Measurements from ENCODE around the gene SMIM17. TPM values are rescaled to one million over a fixed set of nuclear protein-coding genes. Genes with fewer than 3 reads are reported as not detected.

SMIM17 gene
- total RNA-seq, 3 donors from 2014 or later (not counting 1 experiment from before 2014, with no cell fraction given) = 0.24 TPM; not detected in 2

DNA sequence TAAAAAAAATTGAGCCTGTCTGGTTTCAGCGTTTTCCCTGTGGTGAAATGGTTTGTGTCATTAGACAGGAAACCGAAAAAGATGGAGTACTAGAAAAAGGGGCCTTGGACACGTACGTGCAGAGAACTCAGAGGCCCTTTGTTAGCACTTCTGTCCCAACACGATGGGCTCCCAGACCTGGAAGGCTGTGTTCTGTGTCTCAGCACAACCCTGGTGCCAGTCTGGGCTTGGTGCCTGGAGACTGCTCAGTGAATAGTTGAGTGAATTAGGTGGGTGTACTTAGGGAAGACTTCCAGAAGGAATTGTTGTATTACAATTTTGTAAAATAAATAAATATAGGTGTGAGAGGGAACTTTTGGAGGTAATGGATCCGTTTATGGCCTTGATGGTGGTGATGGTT lies 39.1 kb upstream of the SMIM17 start:
- no peak overlapping the region for H3K27ac ChIP-seq (ENCODE audit: low read length)
- Mint-ChIP-seq H3K27ac (no peak overlapping the region), H3K27me3 (ENCODE audit: low read depth in 2 of 2) (no peaks in the 10 kb centered on the region), H3K36me3 (peaks cover 35% of the 10 kb centered on the region), H3K4me1 (peaks cover 7 to 24% of the 10 kb centered on the region in 2 donors), H3K9me3 (peaks cover 5% of the 10 kb centered on the region in 2 donors), H3K4me3 (no peak overlapping the region)
- intact Hi-C loops (cut with micrococcal nuclease) = no loop called here
- 86% methylated on average over 5 of the region's 6 CpGs for WGBS (ENCODE audit: insufficient coverage)
- H3K36me3 ChIP-seq (ENCODE audit: control insufficient read depth, insufficient read depth, low read length) = peaks cover 17% of the 10 kb centered on the region
- H3K4me1 ChIP-seq (ENCODE audit: control insufficient read depth, insufficient read depth, low read length) = no peaks in the 10 kb centered on the region
- no peak overlapping the region for H3K4me3 ChIP-seq (ENCODE audit: low read length)
- ATAC-seq = no peak
- no peaks in the 10 kb centered on the region for H3K27me3 ChIP-seq (ENCODE audit: control insufficient read depth, insufficient read depth, low read length)
- TF ChIP-seq, protein P1, sequence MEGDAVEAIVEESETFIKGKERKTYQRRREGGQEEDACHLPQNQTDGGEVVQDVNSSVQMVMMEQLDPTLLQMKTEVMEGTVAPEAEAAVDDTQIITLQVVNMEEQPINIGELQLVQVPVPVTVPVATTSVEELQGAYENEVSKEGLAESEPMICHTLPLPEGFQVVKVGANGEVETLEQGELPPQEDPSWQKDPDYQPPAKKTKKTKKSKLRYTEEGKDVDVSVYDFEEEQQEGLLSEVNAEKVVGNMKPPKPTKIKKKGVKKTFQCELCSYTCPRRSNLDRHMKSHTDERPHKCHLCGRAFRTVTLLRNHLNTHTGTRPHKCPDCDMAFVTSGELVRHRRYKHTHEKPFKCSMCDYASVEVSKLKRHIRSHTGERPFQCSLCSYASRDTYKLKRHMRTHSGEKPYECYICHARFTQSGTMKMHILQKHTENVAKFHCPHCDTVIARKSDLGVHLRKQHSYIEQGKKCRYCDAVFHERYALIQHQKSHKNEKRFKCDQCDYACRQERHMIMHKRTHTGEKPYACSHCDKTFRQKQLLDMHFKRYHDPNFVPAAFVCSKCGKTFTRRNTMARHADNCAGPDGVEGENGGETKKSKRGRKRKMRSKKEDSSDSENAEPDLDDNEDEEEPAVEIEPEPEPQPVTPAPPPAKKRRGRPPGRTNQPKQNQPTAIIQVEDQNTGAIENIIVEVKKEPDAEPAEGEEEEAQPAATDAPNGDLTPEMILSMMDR (IDR thresholded peaks at IDR 0.05) = no peak
- no peak for DNase-seq
- H3K9me3 ChIP-seq (ENCODE audit: control insufficient read depth, insufficient read depth, low read length) = peaks cover 61% of the 10 kb centered on the region

DNA sequence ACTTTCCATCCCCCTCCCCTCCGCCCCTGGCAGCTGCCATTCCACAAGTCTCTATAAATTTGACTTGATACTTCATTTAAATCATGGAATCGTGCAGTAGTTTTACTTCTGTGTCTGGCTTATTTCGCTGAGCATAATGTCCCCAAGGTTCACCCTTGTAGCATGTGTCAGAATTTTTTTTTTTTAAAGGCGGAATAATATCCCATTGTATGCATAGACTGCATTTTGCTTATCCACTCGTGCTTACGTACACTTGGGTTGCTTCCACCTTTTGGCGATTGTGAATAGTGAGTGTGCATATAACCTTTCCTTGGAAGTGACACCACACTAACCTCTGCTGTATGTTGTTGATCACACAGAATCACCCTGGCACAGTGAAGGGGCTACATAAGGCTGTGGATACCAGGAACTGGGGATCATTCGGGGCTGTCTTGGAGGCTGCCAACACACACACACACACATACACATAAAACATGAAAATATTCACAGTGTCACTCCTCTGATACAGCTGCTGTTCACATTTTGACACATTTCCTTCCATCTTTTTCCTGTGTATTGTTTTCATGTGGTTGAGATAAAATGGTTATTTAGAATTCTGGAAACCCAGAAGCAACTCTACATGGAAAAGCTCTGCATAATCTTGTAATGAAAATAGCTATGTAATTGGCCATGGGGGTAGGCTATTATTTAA lies 34.5 kb upstream of the SMIM17 start:
- H3K27ac Mint-ChIP-seq = no peak overlapping the region
- no peak overlapping the region for H3K4me3 Mint-ChIP-seq
- WGBS (ENCODE audit: insufficient coverage) = 96% methylated on average over 8 of the region's 8 CpGs
- no peaks in the 10 kb centered on the region for H3K4me1 ChIP-seq (ENCODE audit: control insufficient read depth, insufficient read depth, low read length)
- no peaks in the 10 kb centered on the region for H3K27me3 Mint-ChIP-seq (ENCODE audit: low read depth in 2 of 2)
- H3K36me3 Mint-ChIP-seq = peaks cover 51% of the 10 kb centered on the region
- H3K27me3 ChIP-seq (ENCODE audit: control insufficient read depth, insufficient read depth, low read length) = no peaks in the 10 kb centered on the region
- H3K4me3 ChIP-seq (ENCODE audit: low read length) = no peak overlapping the region
- H3K36me3 ChIP-seq (ENCODE audit: control insufficient read depth, insufficient read depth, low read length) = peaks cover 2% of the 10 kb centered on the region
- peaks cover 84% of the 10 kb centered on the region for H3K9me3 ChIP-seq (ENCODE audit: control insufficient read depth, insufficient read depth, low read length)
- ATAC-seq (no peak), DNase-seq (no peak)
- TF ChIP-seq, protein P1 (IDR thresholded peaks at IDR 0.05) = no peak
- H3K4me1 Mint-ChIP-seq = peaks cover 5 to 17% of the 10 kb centered on the region in 2 donors
- peaks cover 9 to 15% of the 10 kb centered on the region in 2 donors for H3K9me3 Mint-ChIP-seq
- intact Hi-C loops (cut with micrococcal nuclease) = no loop called here
- no peak overlapping the region for H3K27ac ChIP-seq (ENCODE audit: low read length)

DNA sequence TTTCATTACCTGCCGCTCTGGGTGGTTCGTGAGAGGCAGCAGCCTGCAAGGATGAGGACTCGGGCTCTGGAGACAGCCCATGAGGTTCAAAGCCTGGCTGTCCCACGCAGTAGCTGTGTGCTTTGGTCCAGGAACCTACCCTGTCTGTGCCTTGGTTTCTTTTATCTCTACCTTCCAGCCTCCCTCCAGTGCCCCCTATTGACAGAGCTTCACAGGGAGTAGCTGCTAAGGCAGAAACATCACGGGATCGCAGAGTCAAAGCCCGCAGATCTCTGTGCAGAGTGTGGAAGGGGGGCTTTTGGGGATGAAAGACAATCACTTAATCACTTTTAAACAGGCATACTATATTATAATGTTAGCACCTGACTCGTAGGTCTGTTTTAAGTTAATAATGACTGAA lies 31.7 kb upstream of the SMIM17 start:
- TF ChIP-seq, protein P1 (IDR thresholded peaks at IDR 0.05) = no peak
- Mint-ChIP-seq H3K4me3 (no peak overlapping the region), H3K9me3 (peaks cover 9 to 22% of the 10 kb centered on the region in 2 donors), H3K4me1 (peaks cover 5 to 17% of the 10 kb centered on the region in 2 donors), H3K27ac (no peak overlapping the region), H3K36me3 (peaks cover 67% of the 10 kb centered on the region), H3K27me3 (ENCODE audit: low read depth in 2 of 2) (no peaks in the 10 kb centered on the region)
- H3K9me3 ChIP-seq (ENCODE audit: control insufficient read depth, insufficient read depth, low read length) = peaks cover 76% of the 10 kb centered on the region
- no peaks in the 10 kb centered on the region for H3K27me3 ChIP-seq (ENCODE audit: control insufficient read depth, insufficient read depth, low read length)
- DNase-seq (no peak), ATAC-seq (no peak)
- no peaks in the 10 kb centered on the region for H3K4me1 ChIP-seq (ENCODE audit: control insufficient read depth, insufficient read depth, low read length)
- no peak overlapping the region for H3K27ac ChIP-seq (ENCODE audit: low read length)
- intact Hi-C loops (cut with micrococcal nuclease) = no loop called here
- peaks cover 4% of the 10 kb centered on the region for H3K36me3 ChIP-seq (ENCODE audit: control insufficient read depth, insufficient read depth, low read length)
- WGBS (ENCODE audit: insufficient coverage) = 70% methylated on average over 5 of the region's 8 CpGs
- H3K4me3 ChIP-seq (ENCODE audit: low read length) = no peak overlapping the region

DNA sequence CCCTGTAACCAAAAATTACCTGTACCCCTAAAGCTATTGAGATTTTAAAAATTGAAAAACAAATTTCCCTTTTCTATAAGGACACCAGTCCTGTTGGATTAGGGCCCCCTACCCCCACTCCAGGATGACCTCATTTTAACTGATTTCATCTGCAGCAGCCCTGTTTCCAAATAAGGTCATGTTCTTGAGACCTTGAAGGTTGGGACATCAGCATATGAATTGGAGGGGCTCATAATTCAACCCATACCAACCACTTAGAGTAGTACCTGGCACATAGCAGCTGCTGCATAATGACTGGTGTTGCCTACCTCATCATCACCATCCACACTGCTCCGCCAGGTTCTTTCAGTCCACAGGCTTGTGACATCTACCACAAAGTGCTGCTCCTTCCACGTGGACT lies 30.2 kb upstream of the SMIM17 start:
- 94% methylated on average over 2 of the region's 2 CpGs for WGBS (ENCODE audit: insufficient coverage)
- intact Hi-C loops (cut with micrococcal nuclease) = no loop called here
- Histone ChIP-seq H3K4me1 (ENCODE audit: control insufficient read depth, insufficient read depth, low read length) (no peaks in the 10 kb centered on the region), H3K4me3 (ENCODE audit: low read length) (no peak overlapping the region), H3K36me3 (ENCODE audit: control insufficient read depth, insufficient read depth, low read length) (peaks cover 4% of the 10 kb centered on the region), H3K27ac (ENCODE audit: low read length) (no peak overlapping the region), H3K9me3 (ENCODE audit: control insufficient read depth, insufficient read depth, low read length) (peaks cover 78% of the 10 kb centered on the region), H3K27me3 (ENCODE audit: control insufficient read depth, insufficient read depth, low read length) (no peaks in the 10 kb centered on the region)
- Mint-ChIP-seq H3K4me3 (no peak overlapping the region), H3K27me3 (ENCODE audit: low read depth in 2 of 2) (no peaks in the 10 kb centered on the region), H3K4me1 (peaks cover 9 to 21% of the 10 kb centered on the region in 2 donors), H3K27ac (no peak overlapping the region), H3K9me3 (peaks cover 13 to 25% of the 10 kb centered on the region in 2 donors), H3K36me3 (peaks cover 81% of the 10 kb centered on the region)
- TF ChIP-seq, protein P1 (IDR thresholded peaks at IDR 0.05) = no peak
- DNase-seq (no peak), ATAC-seq (no peak)

Data from natural killer cell (primary cell).